GM12891 (cell line): ENCODE measurements around the gene GKN1.

ENCODE experiments used
- POLR2AphosphoS5 ChIP-seq: IDR thresholded peaks from 2 replicates; pipeline ENCODE4 v1.6.1; 2011; ENCODE audit warnings: low read depth, low read length, control low read depth
- SPI1 ChIP-seq: IDR thresholded peaks from 2 replicates; pipeline ENCODE4 v1.6.1; 2011; ENCODE audit warnings: low read depth, low read length, control low read depth
- TAF1 ChIP-seq: IDR thresholded peaks from 2 replicates; pipeline ENCODE4 v1.6.1; 2011; ENCODE audit warnings: low read depth, low read length, control low read depth

DNA sequence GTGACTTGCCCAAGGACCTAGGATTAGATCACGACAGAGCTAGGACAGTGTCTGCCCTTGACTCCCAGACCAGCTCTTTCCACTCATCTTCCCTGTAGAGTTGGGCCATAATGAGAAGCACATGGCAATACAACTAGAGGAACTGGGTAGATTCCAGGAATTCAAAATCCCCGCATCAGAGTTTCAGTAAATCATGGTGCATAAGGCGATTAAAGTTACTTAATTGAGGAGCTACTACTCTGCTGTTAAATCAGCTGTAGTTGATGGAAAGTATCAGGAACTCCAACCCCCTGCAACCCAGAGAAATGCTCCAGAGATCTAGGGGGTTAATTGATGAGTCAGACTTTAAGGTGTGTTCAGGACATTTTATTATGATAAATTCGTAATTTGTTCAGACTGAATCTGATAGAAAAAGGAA is 44.3 kb downstream of the GKN1 start:
- TF ChIP-seq POLR2AphosphoS5 (no peak), TAF1 (no peak), SPI1 (no peak)
